ENCODE measurements around the gene SLC5A1.
"Not testable (repeated sequence)": the region's sequence is repeated elsewhere in the genome, so short reads cannot be mapped to it uniquely, and the experiment has no call there.

Gene SLC5A1

GRCh38 chr22:32097881-32098499 lies 54.9 kb downstream of the SLC5A1 start:
- no peak for DNase-seq

- DNase-seq: no peak
These were observed 57.6 kb downstream of the SLC5A1 start for GRCh38 chr22:32100711-32101110.

GRCh38 chr22:32103658-32104315 lies 60.7 kb downstream of the SLC5A1 start:
- no peak for DNase-seq

DNA sequence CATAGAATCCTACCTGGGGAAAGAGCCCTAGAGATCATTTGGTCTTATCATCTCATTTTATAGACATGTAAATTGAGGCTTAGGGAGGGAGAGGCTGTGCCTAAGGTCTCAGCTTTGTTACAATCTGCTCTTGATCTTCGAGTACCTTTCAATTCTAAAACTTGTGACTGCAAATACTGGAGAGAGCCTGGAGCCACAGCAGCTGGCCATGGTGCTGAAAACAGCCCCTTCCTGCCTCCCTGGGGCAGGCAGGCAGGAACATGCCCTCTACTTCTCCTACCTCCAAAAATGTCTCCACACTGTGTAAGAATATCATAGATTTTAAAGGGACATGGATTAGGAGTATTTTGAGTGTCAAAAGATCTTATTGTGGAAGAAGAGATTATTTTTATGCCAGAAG lies 63.9 kb downstream of the SLC5A1 start:
- DNase-seq: no peak

GRCh38 chr22:32112380-32112779 lies 69.3 kb downstream of the SLC5A1 start:
- DNase-seq: no peak

GRCh38 chr22:32119568-32120235 lies 76.6 kb downstream of the SLC5A1 start:
- no peak for DNase-seq

- no peak for DNase-seq
These were observed 77.5 kb downstream of the SLC5A1 start for GRCh38 chr22:32120603-32121002.

GRCh38 chr22:32122899-32123298 lies 79.8 kb downstream of the SLC5A1 start:
- DNase-seq: no peak

GRCh38 chr22:32123657-32124056 lies 80.6 kb downstream of the SLC5A1 start:
- no peak for DNase-seq

GRCh38 chr22:32127904-32128303 lies 84.8 kb downstream of the SLC5A1 start:
- DNase-seq: no peak

GRCh38 chr22:32130464-32130863 lies 87.4 kb downstream of the SLC5A1 start:
- DNase-seq: no peak

DNA sequence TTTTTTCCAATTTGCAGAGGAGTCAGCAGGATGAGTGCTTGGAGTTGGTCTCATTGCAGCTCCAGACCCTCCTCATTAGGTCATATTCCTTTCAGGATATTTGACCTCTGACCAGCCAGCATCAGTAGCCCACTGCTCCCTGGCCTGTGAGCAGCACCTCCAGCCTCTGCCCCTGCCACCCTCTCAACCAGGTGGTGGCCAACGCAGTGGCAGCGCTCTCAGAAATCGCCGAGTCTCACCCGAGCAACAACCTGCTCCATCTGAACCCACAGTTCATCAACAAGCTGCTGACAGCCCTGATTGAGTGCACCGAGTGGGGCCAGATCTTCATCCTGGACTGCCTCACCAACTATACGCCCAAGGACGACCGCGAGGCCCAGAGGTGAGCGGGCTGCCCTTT lies 89.1 kb downstream of the SLC5A1 start:
- DNase-seq: no peak

DNA sequence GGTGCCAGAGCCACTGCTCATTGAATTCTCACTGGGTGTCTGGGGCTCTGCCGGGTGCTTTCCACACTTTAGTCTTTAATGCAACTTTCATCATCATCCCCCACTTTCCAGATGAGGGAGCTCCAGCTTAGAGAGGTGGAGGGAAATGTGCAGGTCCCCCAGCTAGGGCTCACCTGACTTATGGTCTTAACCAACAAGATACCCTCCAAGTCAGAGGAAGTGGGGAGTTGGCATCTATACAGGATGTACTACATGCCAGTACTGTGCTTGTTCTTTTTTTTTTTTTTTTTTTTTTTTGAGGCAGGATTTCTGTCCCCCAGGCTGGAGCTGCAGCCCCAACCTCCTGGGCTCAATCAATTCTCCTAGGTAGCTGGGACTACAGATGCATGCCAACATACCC lies 89.7 kb downstream of the SLC5A1 start:
- no peak for DNase-seq

DNA sequence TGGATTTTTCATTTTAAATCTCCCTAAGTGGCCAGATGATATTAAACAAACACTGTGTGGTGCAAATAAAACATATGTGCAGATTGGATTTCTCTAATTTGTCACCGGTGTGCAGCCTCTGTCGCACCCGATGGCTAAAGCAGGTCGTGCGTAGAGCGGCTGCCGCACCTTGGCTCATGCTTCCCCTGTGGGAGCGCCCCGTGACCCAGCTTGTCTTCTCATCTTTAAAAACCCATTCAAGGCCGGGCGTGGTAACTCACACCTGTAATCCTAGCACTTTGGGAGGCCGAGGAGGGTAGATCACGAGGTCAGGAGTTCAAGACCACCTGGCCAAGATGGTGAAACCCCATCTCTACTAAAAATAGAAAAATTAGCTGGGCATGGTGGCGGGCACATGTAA lies 91.7 kb downstream of the SLC5A1 start:
- DNase-seq: not testable (repeated sequence)

- DNase-seq: not testable (repeated sequence)
These were observed 92.9 kb downstream of the SLC5A1 start for GRCh38 chr22:32135958-32136357.

- DNase-seq: not testable (repeated sequence)
These were observed 93.8 kb downstream of the SLC5A1 start for GRCh38 chr22:32136881-32137280.

DNA sequence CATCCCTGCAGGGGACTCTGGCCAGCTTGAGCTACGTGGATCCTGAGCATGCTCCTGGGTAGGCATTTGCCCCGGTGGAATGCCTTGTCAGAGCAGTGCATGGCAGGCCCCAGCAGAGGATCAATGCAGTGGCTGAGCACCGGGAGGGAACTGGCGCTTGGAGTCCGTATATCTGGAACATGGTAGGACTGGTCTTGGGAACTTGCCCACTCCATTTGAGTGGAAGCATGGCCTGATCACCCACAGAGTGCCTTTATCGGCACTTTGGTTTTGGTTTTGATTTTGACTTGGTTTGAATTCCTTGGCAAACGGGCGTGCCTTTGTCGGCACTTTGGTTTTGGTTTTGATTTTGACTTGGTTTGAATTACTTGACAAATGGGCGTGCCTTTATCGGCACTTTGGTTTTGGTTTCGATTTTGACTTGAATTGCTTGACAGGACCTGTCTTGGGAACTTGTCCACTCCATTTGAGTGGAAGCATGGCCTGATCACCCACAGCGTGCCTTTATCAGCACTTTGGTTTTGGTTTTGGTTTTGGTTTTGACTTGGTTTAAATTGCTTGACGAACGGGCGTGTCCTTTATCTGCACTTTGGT lies 94.8 kb downstream of the SLC5A1 start:
- peak; percentile 3 for DNase-seq

- DNase-seq: not testable (repeated sequence)
These were observed 95.5 kb downstream of the SLC5A1 start for GRCh38 chr22:32138576-32138975.

- DNase-seq: not testable (repeated sequence)
These were observed 97.6 kb downstream of the SLC5A1 start for GRCh38 chr22:32140688-32141087.

DNA sequence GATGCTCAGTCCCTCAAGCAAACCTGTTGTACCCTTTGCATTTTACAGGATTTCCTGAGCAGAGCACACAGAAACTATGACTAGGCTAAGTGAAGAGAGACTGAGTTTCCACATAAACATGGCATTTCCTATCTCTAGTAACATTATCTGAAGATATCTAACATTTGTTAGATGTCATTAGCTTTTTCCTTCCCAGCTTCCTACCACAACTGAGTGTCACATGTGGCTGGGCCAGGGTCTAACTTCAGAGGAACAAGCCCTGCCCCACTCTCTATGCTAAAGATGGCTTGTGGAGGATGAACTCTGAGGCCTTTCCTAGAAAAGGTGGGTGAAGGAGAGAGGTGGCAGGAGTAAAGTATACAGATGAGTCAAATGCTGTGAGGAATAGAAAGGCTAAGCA lies 99.5 kb downstream of the SLC5A1 start:
- no peak for DNase-seq

- DNase-seq: no peak
These were observed 101.6 kb downstream of the SLC5A1 start for GRCh38 chr22:32144496-32145274.

DNA sequence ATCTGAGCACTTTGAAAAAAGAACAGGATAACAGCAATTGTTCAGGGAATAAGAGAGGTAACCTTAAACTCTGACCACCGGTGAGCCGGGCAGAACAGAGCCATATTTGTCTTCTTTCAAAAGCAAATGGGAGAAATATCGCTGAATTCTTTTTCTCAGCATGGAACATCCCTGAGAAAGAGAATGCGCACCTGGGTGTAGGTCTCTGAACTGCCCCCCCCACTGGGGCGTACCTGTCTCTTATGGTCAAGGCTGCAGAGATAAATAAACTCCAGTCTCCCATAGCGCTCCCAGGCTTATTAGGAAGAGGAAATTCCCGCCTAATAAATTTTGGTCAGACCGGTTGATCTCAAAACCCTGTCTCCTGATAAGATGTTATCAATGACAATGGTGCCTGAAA lies 104.1 kb downstream of the SLC5A1 start:
- DNase-seq: not testable (repeated sequence)

GRCh38 chr22:32148372-32148771 lies 105.3 kb downstream of the SLC5A1 start:
- DNase-seq: not testable (repeated sequence)

All from NCI-H774 (cell line).